HL-60 (cell line): ENCODE measurements around the gene KPNA5.

Source experiments
- CTCF ChIP-seq: IDR thresholded peaks from one replicate; pipeline ENCODE4 v1.5.1; 2011; ENCODE audit warnings: low read length, control low read depth, inconsistent platforms; ENCODE audit not compliant: insufficient read depth
- POLR2AphosphoS5 ChIP-seq: IDR thresholded peaks from 2 replicates; pipeline ENCODE4 v1.6.1; 2012; ENCODE audit warnings: low read depth

DNA sequence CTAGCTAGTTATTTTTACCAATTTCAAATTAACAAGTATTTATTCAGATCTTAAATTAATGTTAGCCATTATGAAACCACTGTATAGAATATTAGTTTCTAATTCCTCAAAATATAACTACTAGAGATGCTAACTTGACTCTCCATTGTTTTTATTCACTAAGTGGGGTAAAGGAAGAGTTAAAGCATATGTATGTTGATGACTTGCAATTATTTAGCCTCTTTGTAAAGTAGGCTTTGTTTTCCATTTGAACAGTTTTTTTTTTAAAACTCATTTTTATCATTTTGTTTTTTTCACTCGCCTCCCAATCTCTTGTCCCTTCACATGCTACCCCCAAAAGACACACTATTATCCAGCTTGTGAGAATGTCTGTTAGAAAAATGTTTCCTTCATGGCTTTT, 81.2 kb downstream of the KPNA5 start:
- no peak for TF ChIP-seq CTCF
- TF ChIP-seq POLR2AphosphoS5, result no peak
